CD8-positive, alpha-beta memory T cell (primary cell): Measurements from ENCODE around the gene PRKCI. TPM values are rescaled to one million over a fixed set of nuclear protein-coding genes. Genes with fewer than 3 reads are reported as not detected.
A peak's percentile ranks its signal among the peaks of the same experiment; 100 is the strongest.

Experiments
- CTCF ChIA-PET: fragments of 350-600 bp; sonication (Branson Sonifier 250); formaldehyde crosslinking; loops from one replicate; lab custom pipeline; 2021; ENCODE audit warnings: antibody characterized with exemption; lab: Charles Lee
- POLR2A ChIA-PET: fragments of 350-600 bp; sonication (Branson Sonifier 250); formaldehyde crosslinking; loops from one replicate; lab custom pipeline; 2021; ENCODE audit warnings: antibody characterized with exemption; lab: Charles Lee
- DNase-seq, 5 donors: peaks; one replicate each; pipeline versions ENCODE4 v3.0.0 to v3.0.0-alpha.2; 2020 to 2022; ENCODE audit warnings: mixed read lengths in 1 of 5
- H3K27ac ChIP-seq: one replicate; pipeline ENCODE4 v1.7.0; 2013; ENCODE audit warnings: low read depth, mild to moderate bottlenecking, low read length, moderate library complexity
- H3K27me3 ChIP-seq: 2 replicates; pipeline ENCODE4 v1.7.0; 2013; ENCODE audit warnings: low read length, mild to moderate bottlenecking; ENCODE audit not compliant: insufficient read depth, poor library complexity, severe bottlenecking
- H3K36me3 ChIP-seq: 2 replicates; pipeline ENCODE4 v1.7.0; 2013; ENCODE audit warnings: mild to moderate bottlenecking, low read length, moderate library complexity; ENCODE audit not compliant: insufficient read depth
- H3K4me1 ChIP-seq: 2 replicates; pipeline ENCODE4 v1.7.0; 2013; ENCODE audit warnings: mild to moderate bottlenecking, low read length, moderate library complexity; ENCODE audit not compliant: insufficient read depth
- H3K4me3 ChIP-seq: 2 replicates; pipeline ENCODE4 v1.7.0; 2013; ENCODE audit warnings: mild to moderate bottlenecking, low read length
- H3K9me3 ChIP-seq: 2 replicates; pipeline ENCODE4 v1.7.0; 2013; ENCODE audit warnings: mild to moderate bottlenecking, low read length
- H3K27ac Mint-ChIP-seq, 8 donors: one replicate each; pipeline ENCODE4 v1.8.0; 2020 to 2021; ENCODE audit warnings: mixed read lengths in 8 of 8, mild to moderate bottlenecking in 6 of 8, inconsistent platforms in 3 of 8, moderate library complexity in 3 of 8
- H3K27me3 Mint-ChIP-seq, 2 donors: one replicate each; pipeline ENCODE4 v1.8.0; 2020 to 2021; ENCODE audit warnings: mixed read lengths in 2 of 2, mild to moderate bottlenecking in 1 of 2, moderate library complexity in 1 of 2
- H3K36me3 Mint-ChIP-seq, 3 donors: one replicate each; pipeline ENCODE4 v1.8.0; 2020 to 2021; ENCODE audit warnings: mixed read lengths in 3 of 3, inconsistent platforms in 1 of 3, mild to moderate bottlenecking in 1 of 3
- H3K4me1 Mint-ChIP-seq, 3 donors: one replicate each; pipeline ENCODE4 v1.8.0; 2020 to 2021; ENCODE audit warnings: mixed read lengths in 3 of 3, inconsistent platforms in 1 of 3, mild to moderate bottlenecking in 1 of 3
- H3K4me3 Mint-ChIP-seq, 7 donors: one replicate each; pipeline ENCODE4 v1.8.0; 2020 to 2021; ENCODE audit warnings: mixed read lengths in 7 of 7, mild to moderate bottlenecking in 6 of 7, moderate library complexity in 4 of 7, inconsistent platforms in 2 of 7
- H3K9me3 Mint-ChIP-seq, 5 donors: one replicate each; pipeline ENCODE4 v1.8.0; 2020 to 2022; ENCODE audit warnings: mixed read lengths in 5 of 5, mild to moderate bottlenecking in 3 of 5, moderate library complexity in 2 of 5, inconsistent platforms in 1 of 5
- polyA plus RNA-seq: library from polyadenylated mRNA; unstranded; fragments of 300-500 nt; fragmentation: Illumina TruSeq; gene quantifications from one replicate; pipeline ENCODE4 v1.2.3, GENCODE V29; 2021
- total RNA-seq, 2 experiments: library from RNA; stranded (reverse); gene quantifications; one replicate each; pipeline ENCODE4 v1.2.3, GENCODE V29; 2021

PRKCI gene
- total and polyA plus RNA-seq, 3 experiments from 2014 or later = 14.9 to 21.7 (median 19.9) TPM

DNA sequence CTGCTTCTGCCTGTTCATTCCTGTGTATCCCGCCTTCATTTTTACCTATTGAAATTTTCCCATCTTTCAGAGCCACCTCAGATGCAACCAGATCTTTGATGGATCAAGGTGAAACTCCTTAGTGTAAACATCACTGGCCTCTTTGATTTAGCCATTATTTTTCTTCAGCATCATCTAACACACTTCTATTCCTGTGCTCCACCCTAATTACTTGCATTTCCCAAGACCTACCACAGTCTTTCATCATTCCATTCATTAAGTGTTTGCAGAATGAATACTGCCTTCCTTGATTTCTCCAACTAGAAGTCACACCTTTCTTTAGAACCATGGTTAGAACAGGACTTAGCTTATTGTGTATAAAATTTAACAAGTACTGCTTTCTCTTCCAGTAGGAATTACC lies 79.8 kb downstream of the PRKCI start:
- no peaks in the 10 kb centered on the region for H3K9me3 ChIP-seq
- H3K4me3 ChIP-seq = no peak overlapping the region
- H3K27me3 Mint-ChIP-seq = no peaks in the 10 kb centered on the region
- H3K27ac Mint-ChIP-seq = no peak overlapping the region
- H3K4me1 ChIP-seq = no peaks in the 10 kb centered on the region
- H3K4me3 Mint-ChIP-seq = no peak overlapping the region
- H3K36me3 Mint-ChIP-seq = peaks cover 0 to 23% (median 14%) of the 10 kb centered on the region in 3 donors
- H3K9me3 Mint-ChIP-seq = no peaks in the 10 kb centered on the region
- H3K27ac ChIP-seq = no peak overlapping the region
- H3K36me3 ChIP-seq = peaks cover 8% of the 10 kb centered on the region
- H3K27me3 ChIP-seq = no peaks in the 10 kb centered on the region
- ChIA-PET POLR2A (no interaction called here), CTCF (no interaction called here)
- no peaks in the 10 kb centered on the region for H3K4me1 Mint-ChIP-seq
- DNase-seq = no peak

DNA sequence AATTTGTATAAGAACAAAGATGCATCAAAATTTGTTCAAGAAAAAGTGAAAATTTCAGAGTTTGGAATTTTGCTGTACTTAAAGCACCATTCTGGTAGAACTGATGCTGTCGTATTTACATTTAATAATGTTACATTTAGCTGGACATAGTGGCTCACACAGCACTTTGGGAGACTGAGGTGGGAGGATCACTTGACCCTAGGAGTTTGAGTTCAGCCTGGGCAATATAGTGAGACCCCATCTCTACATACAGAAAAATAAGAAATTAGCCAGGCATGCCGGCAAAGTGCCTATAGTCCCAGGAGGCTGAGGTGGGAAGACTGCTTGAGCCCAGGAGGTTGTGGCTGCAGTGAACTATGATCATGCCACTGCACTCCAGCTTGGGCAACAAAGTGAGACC lies 83.8 kb downstream of the PRKCI start:
- CTCF ChIA-PET = interaction anchor here (1.5 kb wide), 1 partner anchor 27 kb away, joined by 4 read pairs; no protein-coding TSS in a partner anchor
- DNase-seq = no peak
- Histone ChIP-seq H3K4me3 (no peak overlapping the region), H3K9me3 (no peaks in the 10 kb centered on the region), H3K4me1 (no peaks in the 10 kb centered on the region), H3K27me3 (no peaks in the 10 kb centered on the region), H3K36me3 (peaks cover 8% of the 10 kb centered on the region), H3K27ac (no peak overlapping the region)
- Mint-ChIP-seq H3K9me3 (no peaks in the 10 kb centered on the region), H3K36me3 (peaks cover 0 to 11% (median 8%) of the 10 kb centered on the region in 3 donors), H3K27ac (no peak overlapping the region), H3K4me3 (no peak overlapping the region), H3K4me1 (no peaks in the 10 kb centered on the region), H3K27me3 (no peaks in the 10 kb centered on the region)
- POLR2A ChIA-PET = no interaction called here

DNA sequence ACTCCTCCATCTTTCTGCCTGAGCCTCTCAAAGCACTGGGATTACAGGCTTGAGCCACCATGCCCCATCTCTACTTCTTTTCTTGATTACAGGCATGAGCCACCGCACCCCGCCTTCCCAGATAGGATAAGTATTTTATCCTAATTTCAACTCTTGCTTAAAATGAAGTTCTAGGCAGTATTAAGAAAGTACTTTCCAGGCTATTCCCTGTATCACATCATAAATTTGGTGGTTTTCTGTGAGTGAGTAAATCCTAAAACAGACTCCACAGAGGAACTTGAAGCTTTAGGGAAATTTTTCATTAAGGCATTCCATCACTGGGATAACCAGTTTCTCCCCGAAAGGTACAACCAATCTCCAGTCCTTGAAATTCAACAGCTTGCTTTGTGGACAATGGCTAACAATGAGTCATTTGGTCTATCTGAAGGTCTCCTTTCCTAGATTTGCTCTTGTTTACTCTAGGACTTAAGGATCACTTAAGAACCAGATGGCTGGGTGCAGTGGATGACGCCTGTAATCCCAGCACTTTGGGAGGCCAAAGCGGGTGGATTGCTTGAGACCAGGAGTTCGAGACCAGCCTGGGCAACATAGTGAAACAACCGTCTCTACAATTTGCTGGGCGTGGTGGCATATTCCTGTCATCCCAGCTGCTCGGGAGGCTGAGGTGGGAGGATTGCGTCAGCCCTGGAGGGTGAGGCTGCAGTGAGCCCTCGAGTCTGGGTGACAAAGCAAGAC lies 85.6 kb downstream of the PRKCI start:
- no peaks in the 10 kb centered on the region for H3K27me3 ChIP-seq
- no peaks in the 10 kb centered on the region for H3K36me3 ChIP-seq
- no peaks in the 10 kb centered on the region for H3K4me1 ChIP-seq
- Mint-ChIP-seq H3K4me3 (no peak overlapping the region), H3K9me3 (no peaks in the 10 kb centered on the region), H3K36me3 (peaks cover 0 to 7% (median 5%) of the 10 kb centered on the region in 3 donors), H3K27ac (no peak overlapping the region), H3K4me1 (no peaks in the 10 kb centered on the region), H3K27me3 (no peaks in the 10 kb centered on the region)
- DNase-seq = no peak
- ChIA-PET CTCF (interaction anchor here (1.4 to 2.3 kb wide), 2 partner anchors 104 to 504 kb away, joined by 4 to 8 read pairs; no protein-coding TSS in a partner anchor), POLR2A (no interaction called here)
- no peak overlapping the region for H3K27ac ChIP-seq
- no peak overlapping the region for H3K4me3 ChIP-seq
- H3K9me3 ChIP-seq = no peaks in the 10 kb centered on the region

DNA sequence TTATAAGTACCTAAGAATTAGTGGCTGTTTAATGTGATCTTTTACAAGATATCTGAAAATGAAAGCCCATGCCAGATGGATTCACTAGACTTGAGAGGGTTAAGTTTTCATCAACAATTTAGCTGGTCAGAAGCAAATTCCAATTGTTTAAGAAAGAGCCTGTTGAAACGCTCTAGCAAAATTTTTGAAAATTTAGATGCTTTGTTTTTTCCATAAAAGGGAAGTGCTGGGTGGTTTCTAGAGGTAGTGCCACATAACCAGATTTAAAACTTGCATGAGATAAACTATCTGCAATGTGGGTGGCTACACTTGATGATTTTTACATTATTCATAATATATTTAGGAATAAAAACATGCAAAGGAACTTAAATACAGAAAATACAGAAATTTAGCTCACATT lies 86.8 kb downstream of the PRKCI start:
- H3K27me3 ChIP-seq = no peaks in the 10 kb centered on the region
- H3K9me3 ChIP-seq = no peaks in the 10 kb centered on the region
- H3K27me3 Mint-ChIP-seq = no peaks in the 10 kb centered on the region
- POLR2A ChIA-PET = interaction anchor here (0.7 kb wide), 1 partner anchor 57 kb away, joined by 4 read pairs; no protein-coding TSS in a partner anchor
- no peak overlapping the region for H3K4me3 ChIP-seq
- CTCF ChIA-PET = interaction anchor here (1.2 to 2.3 kb wide), 3 partner anchors 103 to 503 kb away, joined by 3 to 8 read pairs (median 4); no protein-coding TSS in a partner anchor
- H3K27ac ChIP-seq = no peak overlapping the region
- no peaks in the 10 kb centered on the region for H3K4me1 Mint-ChIP-seq
- no peak overlapping the region for H3K4me3 Mint-ChIP-seq
- H3K27ac Mint-ChIP-seq = no peak overlapping the region
- no peak for DNase-seq
- peaks cover 0 to 2% (median 0%) of the 10 kb centered on the region in 3 donors for H3K36me3 Mint-ChIP-seq
- no peaks in the 10 kb centered on the region for H3K9me3 Mint-ChIP-seq
- H3K4me1 ChIP-seq = no peaks in the 10 kb centered on the region
- no peaks in the 10 kb centered on the region for H3K36me3 ChIP-seq

DNA sequence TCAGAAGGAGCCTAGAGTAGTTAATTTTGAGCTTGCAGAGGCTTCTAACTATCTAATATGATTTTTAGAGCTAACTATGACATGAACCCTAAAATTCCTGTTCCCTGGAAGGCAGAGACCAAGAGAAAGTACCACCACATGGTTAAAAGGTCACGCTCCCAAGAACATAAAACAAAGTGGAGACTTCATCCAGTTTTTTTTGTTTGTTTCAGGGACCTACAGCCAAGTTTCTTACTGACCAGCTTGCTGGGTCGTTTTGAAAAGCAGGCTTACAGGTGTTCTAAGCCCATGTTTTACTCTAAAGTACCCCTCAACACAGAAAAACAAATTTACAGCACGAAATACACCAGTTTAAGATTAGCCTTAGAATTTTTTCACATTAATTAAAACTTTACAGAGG lies 95.7 kb downstream of the PRKCI start:
- CTCF ChIA-PET = no interaction called here
- no peak overlapping the region for H3K27ac Mint-ChIP-seq
- POLR2A ChIA-PET = no interaction called here
- H3K27me3 Mint-ChIP-seq = peaks cover 1 to 4% of the 10 kb centered on the region in 2 donors
- Histone ChIP-seq H3K36me3 (no peaks in the 10 kb centered on the region), H3K4me3 (no peak overlapping the region), H3K27ac (no peak overlapping the region), H3K27me3 (no peaks in the 10 kb centered on the region), H3K4me1 (no peaks in the 10 kb centered on the region), H3K9me3 (no peaks in the 10 kb centered on the region)
- no peak overlapping the region for H3K4me3 Mint-ChIP-seq
- DNase-seq = no peak
- no peaks in the 10 kb centered on the region for H3K9me3 Mint-ChIP-seq
- no peaks in the 10 kb centered on the region for H3K4me1 Mint-ChIP-seq
- no peaks in the 10 kb centered on the region for H3K36me3 Mint-ChIP-seq

DNA sequence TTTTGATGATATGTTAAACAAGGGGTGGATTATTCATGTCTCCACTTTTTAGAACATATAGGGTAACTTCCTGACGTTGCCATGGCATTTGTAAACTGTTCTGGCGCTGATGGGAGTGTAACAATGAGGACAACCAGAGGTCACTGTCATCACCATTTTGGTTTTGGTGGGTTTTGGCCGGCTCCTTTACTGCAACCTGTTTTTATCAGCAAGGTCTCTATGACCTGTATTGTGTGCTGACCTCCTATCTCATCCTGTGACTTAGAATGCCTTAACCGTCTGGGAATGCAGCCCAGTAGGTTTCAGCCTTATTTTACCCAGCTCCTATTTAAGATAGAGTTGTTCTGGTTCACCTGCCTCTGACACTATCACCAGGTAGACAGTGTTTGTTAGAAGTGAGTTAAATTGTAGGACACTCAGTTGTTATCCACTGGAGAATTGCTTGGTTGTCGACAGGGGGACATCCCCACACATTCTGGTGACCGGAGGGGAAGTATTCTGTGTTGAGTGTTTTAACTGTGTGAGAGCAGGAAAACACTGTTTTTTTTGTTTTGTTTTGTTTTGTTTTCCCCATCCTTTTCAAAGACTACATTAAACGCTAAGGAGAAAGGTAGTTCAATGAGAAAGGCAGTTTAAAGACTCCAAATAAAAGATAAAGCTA lies 98.4 kb downstream of the PRKCI start:
- no peak overlapping the region for H3K4me3 ChIP-seq
- no peaks in the 10 kb centered on the region for H3K4me1 ChIP-seq
- no peak for DNase-seq
- CTCF ChIA-PET = no interaction called here
- no peak overlapping the region for H3K4me3 Mint-ChIP-seq
- POLR2A ChIA-PET = no interaction called here
- peaks cover 1 to 8% of the 10 kb centered on the region in 2 donors for H3K27me3 Mint-ChIP-seq
- H3K36me3 Mint-ChIP-seq = no peaks in the 10 kb centered on the region
- no peak overlapping the region for H3K27ac Mint-ChIP-seq
- no peaks in the 10 kb centered on the region for H3K4me1 Mint-ChIP-seq
- H3K9me3 ChIP-seq = no peaks in the 10 kb centered on the region
- H3K9me3 Mint-ChIP-seq = no peaks in the 10 kb centered on the region
- H3K36me3 ChIP-seq = no peaks in the 10 kb centered on the region
- H3K27ac ChIP-seq = no peak overlapping the region
- H3K27me3 ChIP-seq = no peaks in the 10 kb centered on the region

DNA sequence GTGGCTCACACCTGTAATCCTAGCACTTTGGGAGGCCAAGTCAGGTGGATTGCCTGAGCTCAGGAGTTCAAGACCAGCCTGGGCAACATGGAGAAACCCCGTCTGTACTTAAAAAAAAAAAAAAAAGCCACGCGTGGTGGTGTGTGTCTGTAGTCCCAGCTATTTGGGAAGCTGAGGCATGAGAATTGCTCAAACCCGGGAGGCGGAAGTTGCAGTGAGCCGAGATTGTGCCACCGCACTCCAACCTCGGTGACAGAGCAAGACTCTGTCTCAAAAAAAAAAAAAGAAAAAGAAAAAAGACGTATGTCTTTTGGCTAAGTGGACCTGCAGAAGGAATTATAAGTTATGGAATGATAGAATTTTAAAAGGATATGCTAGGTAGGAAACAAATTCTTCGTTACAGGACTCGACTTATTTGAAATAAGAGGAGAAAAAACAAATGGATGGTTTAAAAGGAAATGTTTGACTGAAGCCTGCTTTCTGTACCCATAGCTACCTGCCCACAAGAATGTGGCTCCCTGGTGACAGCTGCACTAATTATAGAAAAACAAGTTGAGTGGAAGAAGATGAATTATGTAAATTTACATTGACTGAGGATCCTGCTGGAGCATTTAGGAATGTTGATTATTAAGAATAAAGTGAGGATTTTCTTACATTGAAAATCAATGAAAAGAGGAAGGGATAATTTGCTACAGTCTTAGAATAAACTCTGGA lies 99.3 kb downstream of the PRKCI start:
- DNase-seq = no peak
- Histone ChIP-seq H3K4me1 (no peaks in the 10 kb centered on the region), H3K4me3 (no peak overlapping the region), H3K9me3 (no peaks in the 10 kb centered on the region), H3K27ac (no peak overlapping the region), H3K27me3 (no peaks in the 10 kb centered on the region), H3K36me3 (no peaks in the 10 kb centered on the region)
- H3K36me3 Mint-ChIP-seq = no peaks in the 10 kb centered on the region
- CTCF ChIA-PET = no interaction called here
- H3K4me1 Mint-ChIP-seq = no peaks in the 10 kb centered on the region
- H3K9me3 Mint-ChIP-seq = no peaks in the 10 kb centered on the region
- H3K27ac Mint-ChIP-seq = peak overlapping the region in 1 of 8 donors; percentile 65
- peaks cover 1 to 8% of the 10 kb centered on the region in 2 donors for H3K27me3 Mint-ChIP-seq
- no peak overlapping the region for H3K4me3 Mint-ChIP-seq
- POLR2A ChIA-PET = no interaction called here
